Activated T-helper 1 cell treated with anti-CD3 and anti-CD28 coated beads, Interleukin-2, amount 50 U/mL, for 16 hours (primary cell): ENCODE data around the gene ARHGAP9.
A peak's percentile ranks its signal among the peaks of the same experiment; 100 is the strongest.

ENCODE experiments used
- DNase-seq, 2 donors: peaks; one replicate each; pipeline ENCODE4 v3.0.0-alpha.2; 2020; ENCODE audit warnings: low read depth in 1 of 2, low spot score in 1 of 2

The ARHGAP9 gene

GRCh38 chr12:57479376-57480115, at the start of gene ARHGAP9:
Gene ARHGAP9, minus strand, starts transcription at chr12:57479866. Its CDS starts 460 bp downstream, at chr12:57479406.
- DNase-seq = no peak

GRCh38 chr12:57528831-57529555, 49.3 kb upstream of the ARHGAP9 start:
- DNase-seq = no peak

GRCh38 chr12:57528176-57528575, 48.5 kb upstream of the ARHGAP9 start:
- no peak for DNase-seq

GRCh38 chr12:57527184-57527583, 47.5 kb upstream of the ARHGAP9 start:
- DNase-seq = no peak

- DNase-seq = no peak
Observed at GRCh38 chr12:57526477-57527126, 46.9 kb upstream of the ARHGAP9 start.

GRCh38 chr12:57525615-57526383, 46.1 kb upstream of the ARHGAP9 start:
- DNase-seq = no peak

GRCh38 chr12:57524814-57525614, 45.3 kb upstream of the ARHGAP9 start:
- DNase-seq = no peak

GRCh38 chr12:57523706-57524614, 44.3 kb upstream of the ARHGAP9 start:
- no peak for DNase-seq

- peak in 1 of 2 donors; percentile 39 for DNase-seq
Observed at GRCh38 chr12:57522887-57523705, 43.4 kb upstream of the ARHGAP9 start.

GRCh38 chr12:57522011-57522886, 42.6 kb upstream of the ARHGAP9 start, which contains the start of gene MBD6:
Gene MBD6, plus strand, starts transcription at chr12:57522824. Its CDS starts 1,480 bp downstream, at chr12:57524304.
- DNase-seq = peak; percentile 79 to 90

- no peak for DNase-seq
Observed at GRCh38 chr12:57521525-57522010, 41.9 kb upstream of the ARHGAP9 start.

GRCh38 chr12:57520053-57520818, 40.6 kb upstream of the ARHGAP9 start, which contains the start of gene DDIT3:
Gene DDIT3, minus strand, starts transcription at chr12:57520514. Its CDS starts 3,108 bp downstream, at chr12:57517406.
- DNase-seq = peak; percentile 99

- DNase-seq = no peak
Observed at GRCh38 chr12:57519796-57520052, 40.1 kb upstream of the ARHGAP9 start.

- no peak for DNase-seq
Observed at GRCh38 chr12:57518920-57519795, 39.5 kb upstream of the ARHGAP9 start.

GRCh38 chr12:57518176-57518919, 38.7 kb upstream of the ARHGAP9 start:
- no peak for DNase-seq
